Thymus (tissue), 11 donors: ENCODE measurements around the gene CTSK. TPM values are rescaled to one million over a fixed set of nuclear protein-coding genes. Genes with fewer than 3 reads are reported as not detected.
"Not testable (repeated sequence)": the region's sequence is repeated elsewhere in the genome, so short reads cannot be mapped to it uniquely, and the experiment has no call there.

ENCODE experiments used
- DNase-seq, 9 donors: peaks; one replicate each; pipeline ENCODE4 v3.0.0-alpha.2; 2013; ENCODE audit warnings: low spot score in 9 of 9, low read depth in 6 of 9, missing footprints in 1 of 9
- H3K27ac ChIP-seq, 2 donors: one replicate each; pipeline ENCODE4 v1.5.1; 2013; ENCODE audit warnings: control low read depth in 1 of 2, low read depth in 1 of 2, low read length in 1 of 2, mild to moderate bottlenecking in 1 of 2, moderate library complexity in 1 of 2
- H3K27me3 ChIP-seq, 2 donors: one replicate each; pipeline ENCODE4 v1.5.1; 2013; ENCODE audit warnings: low read length in 1 of 2; ENCODE audit not compliant: control insufficient read depth in 2 of 2, insufficient read depth in 1 of 2
- H3K36me3 ChIP-seq, 2 donors: one replicate each; pipeline ENCODE4 v1.5.1; 2013; ENCODE audit warnings: low read length in 1 of 2, mild to moderate bottlenecking in 1 of 2, moderate library complexity in 1 of 2; ENCODE audit not compliant: control insufficient read depth in 2 of 2, insufficient read depth in 2 of 2
- H3K4me1 ChIP-seq, 2 donors: one replicate each; pipeline ENCODE4 v1.5.1; 2013; ENCODE audit warnings: low read length in 2 of 2; ENCODE audit not compliant: control insufficient read depth in 2 of 2, insufficient read depth in 2 of 2
- H3K4me3 ChIP-seq, 2 donors: one replicate each; pipeline ENCODE4 v1.5.1; 2013; ENCODE audit warnings: low read length in 2 of 2, control low read depth in 1 of 2, mild to moderate bottlenecking in 1 of 2
- H3K9me3 ChIP-seq, 2 donors: one replicate each; pipeline ENCODE4 v1.5.1; 2013; ENCODE audit warnings: low read length in 1 of 2, mild to moderate bottlenecking in 1 of 2; ENCODE audit not compliant: control insufficient read depth in 2 of 2, insufficient read depth in 1 of 2
- WGBS: extraction: QIAGEN DNeasy Blood & Tissue Kit; methylation state at CpG from one replicate; pipeline ENCODE4 v1.1.7; 2013; 5-methylcytosine and 5-hydroxymethylcytosine counted together
- polyA plus RNA-seq: library from polyadenylated mRNA; stranded (reverse); fragments of 200-250 nt; gene quantifications from one replicate; pipeline ENCODE4 v1.2.3, GENCODE V29; 2013
- total RNA-seq: library from RNA; stranded (reverse); fragments of 120-200 nt; gene quantifications from one replicate; pipeline ENCODE4 v1.2.4, GENCODE V29; 2013
- donor health status: healthy.

CTSK gene
- total and polyA plus RNA-seq, 2 donors, result 8.4 to 27.5 TPM

- 92% methylated on average over 3 of the region's 3 CpGs for WGBS
- Histone ChIP-seq H3K9me3 (no peaks in the 10 kb centered on the region), H3K27ac (no peak overlapping the region), H3K27me3 (no peaks in the 10 kb centered on the region), H3K4me3 (no peak overlapping the region), H3K4me1 (peaks cover 3 to 12% of the 10 kb centered on the region in 2 donors), H3K36me3 (no peaks in the 10 kb centered on the region)
- no peak for DNase-seq
Observed at GRCh38 chr1:150775276-150775675, 32.8 kb downstream of the CTSK start.

- WGBS, result 96% methylated on average over 4 of the region's 4 CpGs
Observed at GRCh38 chr1:150772326-150772725, 35.7 kb downstream of the CTSK start.

GRCh38 chr1:150767704-150768103 is 40.4 kb downstream of the CTSK start:
- H3K27me3 ChIP-seq, H3K4me3 ChIP-seq, DNase-seq, H3K36me3 ChIP-seq, H3K27ac ChIP-seq, H3K9me3 ChIP-seq: not testable (repeated sequence)
- H3K4me1 ChIP-seq, result peaks cover 3 to 19% of the 10 kb centered on the region in 2 donors
- 97% methylated on average over 1 of the region's 1 CpG for WGBS

More at GRCh38 chr1:150772326-150772725, 35.7 kb downstream of the CTSK start:
- H3K4me3 ChIP-seq, result no peak overlapping the region
- no peak for DNase-seq
- no peak overlapping the region for H3K27ac ChIP-seq
- no peaks in the 10 kb centered on the region for H3K36me3 ChIP-seq
- H3K4me1 ChIP-seq, result peaks cover 3 to 14% of the 10 kb centered on the region in 2 donors
- no peaks in the 10 kb centered on the region for H3K27me3 ChIP-seq
- no peaks in the 10 kb centered on the region for H3K9me3 ChIP-seq

- peaks cover 3 to 14% of the 10 kb centered on the region in 2 donors for H3K4me1 ChIP-seq
- DNase-seq, H3K9me3 ChIP-seq, H3K27me3 ChIP-seq, H3K36me3 ChIP-seq: not testable (repeated sequence)
- 48% methylated on average over 1 of the region's 1 CpG for WGBS
- H3K27ac ChIP-seq, result peak overlapping the region; percentile 46 to 85
- peak overlapping the region; percentile 47 to 48 for H3K4me3 ChIP-seq
Observed at GRCh38 chr1:150765977-150766301, 42.1 kb downstream of the CTSK start.

- DNase-seq, result peak; percentile 9 to 75 (median 32)
- Histone ChIP-seq H3K9me3 (peaks cover 0 to 6% of the 10 kb centered on the region in 2 donors), H3K36me3 (peaks cover 0 to 2% of the 10 kb centered on the region in 2 donors), H3K4me3 (peak within 1 kb of the TSS; percentile 47 to 48), H3K4me1 (peaks cover 0 to 9% of the 10 kb centered on the region in 2 donors), H3K27ac (peak within 1 kb of the TSS; percentile 64 to 85), H3K27me3 (no peaks in the 10 kb centered on the region)
- WGBS, result 2% methylated on average over 4 of the region's 4 CpGs
Observed at GRCh38 chr1:150765296-150765976, 42.6 kb downstream of the CTSK start, which contains the start of gene CTSS. TSS of gene CTSS (minus strand) at chr1:150765778. CDS start at chr1:150764763, 1,015 bp downstream.

- H3K4me3 ChIP-seq, result peak overlapping the region in 1 of 2 donors; percentile 11
Observed at GRCh38 chr1:150764617-150765101, 43.4 kb downstream of the CTSK start.

GRCh38 chr1:150763018-150763417 is 45.0 kb downstream of the CTSK start:
- no peak overlapping the region for H3K27ac ChIP-seq
- H3K36me3 ChIP-seq, result peaks cover 0 to 4% of the 10 kb centered on the region in 2 donors
- H3K4me3 ChIP-seq, result no peak overlapping the region
- no peak for DNase-seq
- peaks cover 0 to 7% of the 10 kb centered on the region in 2 donors for H3K9me3 ChIP-seq
- H3K27me3 ChIP-seq, result no peaks in the 10 kb centered on the region
- peaks cover 0 to 6% of the 10 kb centered on the region in 2 donors for H3K4me1 ChIP-seq
- WGBS, result 96% methylated on average over 3 of the region's 3 CpGs

More at GRCh38 chr1:150764617-150765101, 43.4 kb downstream of the CTSK start:
- Histone ChIP-seq H3K4me1 (peaks cover 0 to 6% of the 10 kb centered on the region in 2 donors), H3K27me3 (no peaks in the 10 kb centered on the region), H3K9me3 (peaks cover 0 to 7% of the 10 kb centered on the region in 2 donors), H3K27ac (peak overlapping the region in 1 of 2 donors; percentile 65), H3K36me3 (peaks cover 0 to 4% of the 10 kb centered on the region in 2 donors)
- DNase-seq, result peak in 1 of 9 donors; percentile 29
- 43% methylated on average over 2 of the region's 2 CpGs for WGBS

GRCh38 chr1:150762552-150762951 is 45.5 kb downstream of the CTSK start:
- no peak for DNase-seq
- H3K36me3 ChIP-seq, result peaks cover 0 to 4% of the 10 kb centered on the region in 2 donors
- WGBS, result 58% methylated on average over 2 of the region's 2 CpGs
- no peaks in the 10 kb centered on the region for H3K27me3 ChIP-seq
- H3K27ac ChIP-seq, result no peak overlapping the region
- H3K9me3 ChIP-seq, result peaks cover 0 to 7% of the 10 kb centered on the region in 2 donors
- H3K4me1 ChIP-seq, result peaks cover 0 to 6% of the 10 kb centered on the region in 2 donors
- no peak overlapping the region for H3K4me3 ChIP-seq

GRCh38 chr1:150761801-150762200 is 46.3 kb downstream of the CTSK start:
- Histone ChIP-seq H3K27ac (no peak overlapping the region), H3K4me3 (no peak overlapping the region), H3K36me3 (peaks cover 0 to 4% of the 10 kb centered on the region in 2 donors), H3K4me1 (peaks cover 0 to 6% of the 10 kb centered on the region in 2 donors), H3K27me3 (no peaks in the 10 kb centered on the region), H3K9me3 (peaks cover 0 to 7% of the 10 kb centered on the region in 2 donors)
- no peak for DNase-seq
- WGBS, result 99% methylated on average over 1 of the region's 1 CpG
